Esophagus muscularis mucosa (tissue), 4 donors: ENCODE measurements around the gene GLA. TPM values are rescaled to one million over a fixed set of nuclear protein-coding genes. Genes with fewer than 3 reads are reported as not detected.

Source experiments
- DNase-seq: peaks from one replicate; pipeline ENCODE4 v3.0.0-alpha.2; 2017; ENCODE audit errors: extremely low spot score
- H3K27ac ChIP-seq, 4 donors: fragments of 200-600 bp; sonication (generic); replicated peaks in 1 of 4; 1 replicate in 3 of 4; 2 replicates in 1 of 4; pipeline ENCODE4 v1.5.1; 2016 to 2019; ENCODE audit warnings: mild to moderate bottlenecking in 1 of 4
- H3K27me3 ChIP-seq, 4 donors: fragments of 200-600 bp; sonication (generic); one replicate each; pipeline versions ENCODE4 v1.5.1 to v1.6.0; 2016 to 2019
- H3K36me3 ChIP-seq, 4 donors: fragments of 200-600 bp; sonication (generic); one replicate each; pipeline ENCODE4 v1.5.1; 2016 to 2019
- H3K4me1 ChIP-seq, 4 donors: fragments of 200-600 bp; sonication (generic); one replicate each; pipeline ENCODE4 v1.5.1; 2016 to 2019
- H3K4me3 ChIP-seq, 4 donors: fragments of 200-600 bp; sonication (generic); 1 replicate in 2 of 4; 2 replicates in 2 of 4; pipeline ENCODE4 v1.5.1; 2016 to 2019; ENCODE audit warnings: mild to moderate bottlenecking in 4 of 4, moderate library complexity in 1 of 4
- H3K9me3 ChIP-seq, 4 donors: fragments of 200-600 bp; sonication (generic); 1 replicate in 3 of 4; 2 replicates in 1 of 4; pipeline ENCODE4 v1.5.1; 2016 to 2019
- CTCF ChIP-seq, 3 experiments: fragments of 200-600 bp in 2 of 3; fragments of 450-650 bp in 1 of 3; sonication (generic) in 2 of 3; IDR thresholded peaks; one replicate each; pipeline ENCODE4 v1.5.1; 2017 to 2019; ENCODE audit warnings: antibody characterized with exemption in 3 of 3, mild to moderate bottlenecking in 2 of 3, moderate library complexity in 1 of 3
- EP300 ChIP-seq: sonication (generic); formaldehyde crosslinking; IDR thresholded peaks from one replicate; pipeline ENCODE4 v1.6.1; 2017; ENCODE audit warnings: antibody characterized with exemption
- POLR2A ChIP-seq: fragments of 450-650 bp; IDR thresholded peaks from one replicate; pipeline ENCODE4 v1.6.1; 2017; ENCODE audit warnings: antibody characterized with exemption, moderate library complexity, mild to moderate bottlenecking, low read depth
- POLR2AphosphoS5 ChIP-seq, 2 donors: sonication (generic); formaldehyde crosslinking; IDR thresholded peaks; one replicate each; pipeline ENCODE4 v1.6.1; 2017; ENCODE audit warnings: antibody characterized with exemption in 2 of 2
- WGBS: methylation state at CpG from one replicate; pipeline ENCODE4 v1.1.5; 2018; 5-methylcytosine and 5-hydroxymethylcytosine counted together
- intact Hi-C: fragments of 100-400 bp; cut with DNase I; formaldehyde crosslinking; loops from one replicate; pipeline ENCODE4 v1.15.1; 2023
- total RNA-seq, 4 donors: library from RNA; depleted of rRNA; stranded (reverse); fragments of >200 nt; gene quantifications; one replicate each; pipeline versions ENCODE4 v1.1.0 to v1.2.1, GENCODE V29; 2016

GLA gene
- total RNA-seq, 4 donors from 2014 or later: 8.7 to 17.7 (median 15.9) TPM

- WGBS: 71% methylated on average over 1 of the region's 1 CpG
- H3K27me3 ChIP-seq: no peaks in the 10 kb centered on the region
- TF ChIP-seq POLR2AphosphoS5 (IDR thresholded peaks at IDR 0.05): no peak
- TF ChIP-seq EP300: no peak
- no peak for TF ChIP-seq POLR2A
- TF ChIP-seq CTCF (IDR thresholded peaks at IDR 0.05): no peak
- no peak for DNase-seq
- no peaks in the 10 kb centered on the region for H3K36me3 ChIP-seq
- H3K4me1 ChIP-seq: no peaks in the 10 kb centered on the region
- no peak overlapping the region for H3K4me3 ChIP-seq
- no peak overlapping the region for H3K27ac ChIP-seq
- intact Hi-C loops: no loop called here
- H3K9me3 ChIP-seq: no peaks in the 10 kb centered on the region
Measured at GRCh38 chrX:101365301-101365795, 42.4 kb downstream of the GLA start.

GRCh38 chrX:101362757-101363156 lies 45.0 kb downstream of the GLA start:
- H3K36me3 ChIP-seq: no peaks in the 10 kb centered on the region
- TF ChIP-seq CTCF (IDR thresholded peaks at IDR 0.05) (no peak), POLR2A (no peak), EP300 (no peak), POLR2AphosphoS5 (IDR thresholded peaks at IDR 0.05) (no peak)
- H3K27ac ChIP-seq: no peak overlapping the region
- no peaks in the 10 kb centered on the region for H3K27me3 ChIP-seq
- H3K4me1 ChIP-seq: no peaks in the 10 kb centered on the region
- H3K4me3 ChIP-seq: no peak overlapping the region
- no peaks in the 10 kb centered on the region for H3K9me3 ChIP-seq
- intact Hi-C loops: no loop called here
- DNase-seq: no peak

GRCh38 chrX:101362116-101362515 lies 45.6 kb downstream of the GLA start:
- Histone ChIP-seq H3K27ac (no peak overlapping the region), H3K9me3 (no peaks in the 10 kb centered on the region), H3K4me3 (no peak overlapping the region), H3K27me3 (no peaks in the 10 kb centered on the region), H3K36me3 (no peaks in the 10 kb centered on the region), H3K4me1 (no peaks in the 10 kb centered on the region)
- no peak for DNase-seq
- intact Hi-C loops: no loop called here
- whole genome bisulfite sequencing: 61% methylated on average over 3 of the region's 3 CpGs
- TF ChIP-seq POLR2AphosphoS5 (IDR thresholded peaks at IDR 0.05) (no peak), EP300 (no peak), POLR2A (no peak), CTCF (IDR thresholded peaks at IDR 0.05) (no peak)

GRCh38 chrX:101360390-101360789 lies 47.3 kb downstream of the GLA start:
- no peak overlapping the region for H3K27ac ChIP-seq
- DNase-seq: no peak
- H3K4me1 ChIP-seq: no peaks in the 10 kb centered on the region
- no peaks in the 10 kb centered on the region for H3K36me3 ChIP-seq
- intact Hi-C loops: no loop called here
- H3K4me3 ChIP-seq: no peak overlapping the region
- WGBS: 60% methylated on average over 7 of the region's 7 CpGs
- TF ChIP-seq EP300 (no peak), CTCF (IDR thresholded peaks at IDR 0.05) (no peak), POLR2AphosphoS5 (IDR thresholded peaks at IDR 0.05) (no peak), POLR2A (no peak)
- H3K9me3 ChIP-seq: no peaks in the 10 kb centered on the region
- no peaks in the 10 kb centered on the region for H3K27me3 ChIP-seq

- no peaks in the 10 kb centered on the region for H3K36me3 ChIP-seq
- 63% methylated on average over 1 of the region's 1 CpG for WGBS
- DNase-seq: no peak
- no peaks in the 10 kb centered on the region for H3K27me3 ChIP-seq
- H3K4me1 ChIP-seq: no peaks in the 10 kb centered on the region
- no peaks in the 10 kb centered on the region for H3K9me3 ChIP-seq
- TF ChIP-seq POLR2AphosphoS5 (IDR thresholded peaks at IDR 0.05): no peak
- no peak overlapping the region for H3K4me3 ChIP-seq
- no peak overlapping the region for H3K27ac ChIP-seq
- intact Hi-C loops: no loop called here
Measured at GRCh38 chrX:101359966-101360365, 47.8 kb downstream of the GLA start.
